K562 (cell line): ENCODE measurements around the gene CHMP2A. TPM values are rescaled to one million over a fixed set of nuclear protein-coding genes. Genes with fewer than 3 reads are reported as not detected.
A peak's percentile ranks its signal among the peaks of the same experiment; 100 is the strongest.

Source experiments
- ATAC-seq: fragments of 200-7000 bp; cut with Tn5 transposase; 3 replicates; pipeline ENCODE4 v1.9.1; 2020; ENCODE audit warnings: moderate library complexity
- BruUV-seq: library from RNA; stranded (reverse); fragments of 400-500 nt; replicated peaks from 2 replicates; lab custom pipeline; 2021; lab: Mats Ljungman, UMichigan
- CTCF ChIA-PET: fragments of 300-600 bp; formaldehyde crosslinking; extraction: SDS; loops from one replicate; lab custom pipeline; 2021; ENCODE audit warnings: low intra/inter-chr PET ratio; lab: Yijun Ruan, JAX
- POLR2A ChIA-PET: fragments of 300-600, 350-650 bp; sonication (Branson Sonifier 250); formaldehyde crosslinking; extraction: SDS; loops from one replicate; lab custom pipeline; 2021; ENCODE audit warnings: antibody characterized with exemption, inconsistent platforms; lab: Yijun Ruan, JAX
- DNase-seq, 4 experiments: peaks; one replicate each; pipeline versions ENCODE4 v3.0.0 to v3.0.0-alpha.2; 2011 to 2018; ENCODE audit warnings: low spot score in 3 of 4, mixed read lengths in 3 of 4; ENCODE audit errors: extremely low read depth in 1 of 4
- FAIRE-seq: peaks from 2 replicates; lab custom pipeline; 2011; peaks lifted over from hg19 to GRCh38; lab: Jason Lieb, UNC
- H2AFZ ChIP-seq: 2 replicates; pipeline ENCODE4 v1.6.0; 2011; ENCODE audit warnings: low read depth, low read length, control low read depth, inconsistent platforms
- H3K27ac ChIP-seq: fragments of 200-600 bp; 3 replicates; pipeline ENCODE4 v1.8.0; 2011; ENCODE audit warnings: low read depth, mild to moderate bottlenecking, control low read depth, inconsistent platforms, low read length, moderate library complexity, mixed read lengths; ENCODE audit errors: extremely low read depth
- H3K27me3 ChIP-seq, 2 experiments: fragments of 300-600 bp in 1 of 2; 2 replicates in 1 of 2; 3 replicates in 1 of 2; pipeline versions ENCODE4 v1.6.0 to v1.8.0; 2011; ENCODE audit warnings: inconsistent platforms in 2 of 2, low read length in 2 of 2, mild to moderate bottlenecking in 1 of 2, mixed read lengths in 1 of 2, moderate library complexity in 1 of 2; ENCODE audit not compliant: control insufficient read depth in 2 of 2, insufficient read depth in 2 of 2
- H3K36me3 ChIP-seq: fragments of 300-600 bp; 3 replicates; pipeline ENCODE4 v1.8.0; 2011; ENCODE audit warnings: mild to moderate bottlenecking, low read length, inconsistent platforms; ENCODE audit not compliant: control insufficient read depth, insufficient read depth
- H3K4me1 ChIP-seq, 2 experiments: fragments of 200-600 bp in 1 of 2; replicated peaks in 1 of 2; 2 replicates in 1 of 2; 3 replicates in 1 of 2; pipeline versions ENCODE4 v1.5.1 to v1.8.0; 2011; ENCODE audit warnings: inconsistent platforms in 2 of 2, low read length in 2 of 2, mild to moderate bottlenecking in 1 of 2, mixed read lengths in 1 of 2, moderate library complexity in 1 of 2; ENCODE audit not compliant: control insufficient read depth in 2 of 2, insufficient read depth in 2 of 2
- H3K4me2 ChIP-seq: 2 replicates; pipeline ENCODE4 v1.6.1; 2011; ENCODE audit warnings: low read length, control low read depth, inconsistent platforms, mixed read lengths; ENCODE audit not compliant: insufficient read depth
- H3K4me3 ChIP-seq: fragments of 200-600 bp; sonication (generic), shearing (Covaris generic); 2 replicates; pipeline ENCODE4 v1.5.1; 2016; ENCODE audit warnings: control low read depth, inconsistent platforms
- H3K79me2 ChIP-seq: fragments of 200-600 bp; 3 replicates; pipeline ENCODE4 v1.8.0; 2011; ENCODE audit warnings: low read length, inconsistent platforms; ENCODE audit not compliant: control insufficient read depth, insufficient read depth
- H3K9ac ChIP-seq, 2 experiments: 2 replicates each; pipeline versions ENCODE4 v1.6.0 to v1.6.1; 2011; ENCODE audit warnings: low read depth in 2 of 2, low read length in 2 of 2, control low read depth in 1 of 2, inconsistent platforms in 1 of 2, mild to moderate bottlenecking in 1 of 2, mixed read lengths in 1 of 2; ENCODE audit not compliant: insufficient read depth in 1 of 2
- H3K9me1 ChIP-seq: one replicate; pipeline ENCODE4 v1.6.0; 2011; ENCODE audit warnings: inconsistent platforms, mild to moderate bottlenecking, low read length, moderate library complexity; ENCODE audit not compliant: control insufficient read depth, insufficient read depth
- H3K9me3 ChIP-seq: replicated peaks from 2 replicates; pipeline ENCODE4 v1.5.1; 2011; ENCODE audit warnings: low read depth, low read length, inconsistent platforms; ENCODE audit not compliant: control insufficient read depth, insufficient read depth
- H4K20me1 ChIP-seq: replicated peaks from 2 replicates; pipeline ENCODE4 v1.6.1; 2011; ENCODE audit warnings: low read length, inconsistent platforms, mixed read lengths; ENCODE audit not compliant: control insufficient read depth, insufficient read depth
- CHCHD3 ChIP-seq: fragments of 250-450 bp; sonication (Bioruptor Pico); IDR thresholded peaks from 2 replicates; pipeline ENCODE4 v2.1.2; 2022; ENCODE audit warnings: mild to moderate bottlenecking
- CTBP1 ChIP-seq: fragments of 450-650 bp; IDR thresholded peaks from 2 replicates; pipeline ENCODE4 v1.6.1; 2016; ENCODE audit warnings: borderline replicate concordance
- CXXC5 ChIP-seq: fragments of 250-450 bp; sonication (Bioruptor Pico); IDR thresholded peaks from 2 replicates; pipeline ENCODE4 v1.8.0; 2022; ENCODE audit warnings: inconsistent platforms, mild to moderate bottlenecking, moderate library complexity
- HCFC1 ChIP-seq: IDR thresholded peaks from 2 replicates; pipeline ENCODE4 v1.6.1; 2012; ENCODE audit warnings: low read depth, low read length, improper control_type of control experiment
- HMG20A ChIP-seq: fragments of 450-650 bp; formaldehyde crosslinking; conservative IDR thresholded peaks from 2 replicates; pipeline ENCODE4 v1.4.0; 2020; ENCODE audit warnings: mild to moderate bottlenecking, mixed read lengths
- PBX2 ChIP-seq, 2 experiments: IDR thresholded peaks in 1 of 2; conservative IDR thresholded peaks in 1 of 2; 2 replicates each; pipeline ENCODE4 v1.6.1; 2016; ENCODE audit warnings: low read depth in 2 of 2, mild to moderate bottlenecking in 1 of 2, missing compliant biosample characterization in 1 of 2, missing genetic modification characterization in 1 of 2, moderate library complexity in 1 of 2
- PRPF4 ChIP-seq: fragments of 200-400 bp; formaldehyde crosslinking; IDR thresholded peaks from one replicate; pipeline ENCODE4 v1.6.1; 2017; ENCODE audit warnings: low read length, low read depth, mild to moderate bottlenecking; ENCODE audit not compliant: insufficient read depth, poor library complexity, severe bottlenecking
- ZBTB12 ChIP-seq: fragments of 250-450 bp; sonication (Bioruptor Pico); IDR thresholded peaks from 2 replicates; pipeline ENCODE4 v1.4.0; 2020
- ZNF324 ChIP-seq: fragments of 250-450 bp; sonication (Bioruptor Pico); IDR thresholded peaks from 2 replicates; pipeline ENCODE4 v1.4.0; 2020; ENCODE audit warnings: mild to moderate bottlenecking
- WGBS: fragments of 100-300 bp; shearing (Covaris generic); methylation state at CpG from one replicate; pipeline ENCODE4 v1.1.6; 2016; ENCODE audit warnings: low coverage, mixed read lengths; ENCODE audit not compliant: insufficient coverage; ENCODE audit errors: missing lambda C conversion rate; 5-methylcytosine and 5-hydroxymethylcytosine counted together
- in situ Hi-C: fragments of 300-500 bp; cut with MboI; formaldehyde crosslinking; loops from 4 replicates; pipeline ENCODE4 v1.15.0; 2018; ENCODE audit warnings: inconsistent platforms, mixed read lengths
- intact Hi-C: fragments of 100-400 bp; cut with micrococcal nuclease; formaldehyde crosslinking; loops from 2 replicates; pipeline ENCODE4 v1.14.2; 2022
- polyA plus RNA-seq, 8 experiments: library from polyadenylated mRNA; depleted of rRNA in 4 of 8; stranded (reverse) in 5 of 8; unstranded in 3 of 8; fragments of >200 nt; fragmentation: Nextera tagmentation in 2 of 8; fragmentation: Illumina TruSeq in 1 of 8; extraction: Ambion mirVana in 2 of 8; extraction: Trizol in 1 of 8; gene quantifications; 2 replicates each; pipeline versions ENCODE4 v1.2.1 to v1.2.3, GENCODE V29; 2011 to 2014; ENCODE audit warnings: inconsistent platforms in 1 of 8, missing spikeins in 1 of 8
- total RNA-seq, 7 experiments: library from RNA; depleted of rRNA in 6 of 7; stranded (reverse); fragments of >200 nt in 6 of 7; fragmentation: Illumina TruSeq in 2 of 7; extraction: Trizol in 2 of 7; gene quantifications; 2 replicates each; pipeline versions ENCODE4 v1.2.1 to v1.2.3, GENCODE V29; 2011 to 2021; ENCODE audit warnings: low replicate concordance in 1 of 7
- TF ChIP-seq, protein P1 (sequence below): fragments of 250-450 bp; sonication (Bioruptor Pico); IDR thresholded peaks from 2 replicates; pipeline ENCODE4 v1.8.0; 2022; ENCODE audit warnings: moderate library complexity, mild to moderate bottlenecking, inconsistent platforms
- TF ChIP-seq, protein P2 (sequence below): fragments of 250-450 bp; sonication (Bioruptor Pico); IDR thresholded peaks from 2 replicates; pipeline ENCODE4 v1.4.0; 2020; ENCODE audit warnings: mild to moderate bottlenecking, moderate library complexity
- TF ChIP-seq, protein P3 (sequence below): sonication (generic); IDR thresholded peaks from 2 replicates; pipeline ENCODE4 v1.6.1; 2016

The CHMP2A gene
- total and polyA plus RNA-seq, 9 of the 15 experiments (the other 6 are each of a cell fraction or from before 2014, with no cell fraction given) = 57.6 to 159 (median 87.2) TPM

GRCh38 chr19:58543826-58544590, 10.9 kb downstream of the CHMP2A start, which contains the start of gene TRIM28:
Gene TRIM28 (plus strand): TSS chr19:58544064. CDS start chr19:58544758, 694 bp downstream.
- Histone ChIP-seq H4K20me1 (peaks cover 41% of the 10 kb centered on the region), H2AFZ (peak within 1 kb of the TSS; percentile 75), H3K27me3 (no peaks in the 10 kb centered on the region), H3K4me2 (peak within 1 kb of the TSS; percentile 89), H3K4me1 (peaks cover 13 to 28% of the 10 kb centered on the region in 2 experiments; a peak in 4 of 5 replicates), H3K9me1 (peaks cover 8% of the 10 kb centered on the region), H3K9me3 (no peaks in the 10 kb centered on the region), H3K79me2 (peaks cover 47% of the 10 kb centered on the region), H3K9ac (peak within 1 kb of the TSS; percentile 88 to 98), H3K27ac (peak within 1 kb of the TSS; percentile 88), H3K36me3 (peaks cover 42% of the 10 kb centered on the region), H3K4me3 (peak within 1 kb of the TSS; percentile 100)
- DNase-seq = peak; percentile 97 to 100 (median 100)
- intact Hi-C loops = no loop called here
- peak; percentile 91 for FAIRE-seq
- TSS peak; percentile 99 for BruUV-seq
- in situ Hi-C loops = no loop called here
- peak; percentile 96 for ATAC-seq
- ChIA-PET CTCF (interaction anchor here (1.6 kb wide), 1 partner anchor 26 kb away, joined by 4 read pairs; no protein-coding TSS in a partner anchor), POLR2A (interaction anchor here (0.7 to 3.9 kb wide), 11 partner anchors 10 to 65 kb away, joined by 3 to 48 read pairs (median 5); partner anchors contain the start of genes CHMP2A and ZBTB45)
- WGBS = under 1% methylated on average over 58 of the region's 73 CpGs
- no peak; the same call in 1 of the 2 replicates for TF ChIP-seq HCFC1
- TF ChIP-seq CTBP1 = peak; percentile 66
- peak; percentile 74 for TF ChIP-seq PRPF4
- TF ChIP-seq, protein P1, sequence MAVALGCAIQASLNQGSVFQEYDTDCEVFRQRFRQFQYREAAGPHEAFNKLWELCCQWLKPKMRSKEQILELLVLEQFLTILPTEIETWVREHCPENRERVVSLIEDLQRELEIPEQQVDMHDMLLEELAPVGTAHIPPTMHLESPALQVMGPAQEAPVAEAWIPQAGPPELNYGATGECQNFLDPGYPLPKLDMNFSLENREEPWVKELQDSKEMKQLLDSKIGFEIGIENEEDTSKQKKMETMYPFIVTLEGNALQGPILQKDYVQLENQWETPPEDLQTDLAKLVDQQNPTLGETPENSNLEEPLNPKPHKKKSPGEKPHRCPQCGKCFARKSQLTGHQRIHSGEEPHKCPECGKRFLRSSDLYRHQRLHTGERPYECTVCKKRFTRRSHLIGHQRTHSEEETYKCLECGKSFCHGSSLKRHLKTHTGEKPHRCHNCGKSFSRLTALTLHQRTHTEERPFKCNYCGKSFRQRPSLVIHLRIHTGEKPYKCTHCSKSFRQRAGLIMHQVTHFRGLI (CRISPR knock-in tag) = no peak
- TF ChIP-seq CHCHD3 (CRISPR knock-in tag) = 0 out of 2 replicates have a peak, but pooled peaks have one; percentile 40
- peak; percentile 90 for TF ChIP-seq CXXC5 (CRISPR knock-in tag)
- no peak for TF ChIP-seq PBX2 (CRISPR knock-in tag; IDR thresholded peaks at IDR 0.05; ENCODE audit: low read depth)
- TF ChIP-seq PBX2 (tag; conservative IDR thresholded peaks at IDR 0.05; ENCODE audit: low read depth) = no peak
- no peak for TF ChIP-seq HMG20A
- TF ChIP-seq ZNF324 (CRISPR knock-in tag) = no peak
- TF ChIP-seq ZBTB12 (CRISPR knock-in tag) = peak; percentile 88
- TF ChIP-seq, protein P2, sequence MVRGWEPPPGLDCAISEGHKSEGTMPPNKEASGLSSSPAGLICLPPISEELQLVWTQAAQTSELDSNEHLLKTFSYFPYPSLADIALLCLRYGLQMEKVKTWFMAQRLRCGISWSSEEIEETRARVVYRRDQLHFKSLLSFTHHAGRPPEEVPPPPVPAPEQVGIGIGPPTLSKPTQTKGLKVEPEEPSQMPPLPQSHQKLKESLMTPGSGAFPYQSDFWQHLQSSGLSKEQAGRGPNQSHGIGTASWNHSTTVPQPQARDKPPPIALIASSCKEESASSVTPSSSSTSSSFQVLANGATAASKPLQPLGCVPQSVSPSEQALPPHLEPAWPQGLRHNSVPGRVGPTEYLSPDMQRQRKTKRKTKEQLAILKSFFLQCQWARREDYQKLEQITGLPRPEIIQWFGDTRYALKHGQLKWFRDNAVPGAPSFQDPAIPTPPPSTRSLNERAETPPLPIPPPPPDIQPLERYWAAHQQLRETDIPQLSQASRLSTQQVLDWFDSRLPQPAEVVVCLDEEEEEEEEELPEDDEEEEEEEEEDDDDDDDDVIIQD (CRISPR knock-in tag) = no peak
- TF ChIP-seq, protein P3, sequence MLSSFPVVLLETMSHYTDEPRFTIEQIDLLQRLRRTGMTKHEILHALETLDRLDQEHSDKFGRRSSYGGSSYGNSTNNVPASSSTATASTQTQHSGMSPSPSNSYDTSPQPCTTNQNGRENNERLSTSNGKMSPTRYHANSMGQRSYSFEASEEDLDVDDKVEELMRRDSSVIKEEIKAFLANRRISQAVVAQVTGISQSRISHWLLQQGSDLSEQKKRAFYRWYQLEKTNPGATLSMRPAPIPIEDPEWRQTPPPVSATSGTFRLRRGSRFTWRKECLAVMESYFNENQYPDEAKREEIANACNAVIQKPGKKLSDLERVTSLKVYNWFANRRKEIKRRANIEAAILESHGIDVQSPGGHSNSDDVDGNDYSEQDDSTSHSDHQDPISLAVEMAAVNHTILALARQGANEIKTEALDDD = no peak
